Measurements from ENCODE around the gene KRT5.

Gene KRT5

DNA sequence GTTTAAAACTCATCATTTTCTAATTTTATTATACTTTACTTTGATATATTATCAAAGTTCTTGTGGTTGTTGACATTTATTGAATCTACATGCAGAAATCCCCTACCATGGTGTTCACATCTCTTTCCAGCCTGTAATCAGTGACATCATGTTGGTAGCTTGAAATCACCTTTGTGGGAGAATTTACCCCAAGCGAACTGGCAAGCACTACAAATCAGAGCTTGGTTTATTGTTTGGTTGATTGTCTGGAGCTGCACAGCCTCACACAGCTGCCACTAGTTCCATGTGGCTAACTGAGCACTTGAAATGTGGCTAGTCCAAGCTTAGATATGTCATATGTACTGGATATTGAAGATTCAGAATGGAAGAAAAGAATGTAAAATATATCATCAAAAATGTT is 15.4 kb upstream of the KRT5 start:
- no peak for DNase-seq

GRCh38 chr12:52534482-52534881 is 14.3 kb upstream of the KRT5 start:
- DNase-seq, result no peak

GRCh38 chr12:52533686-52534470 is 13.7 kb upstream of the KRT5 start:
- DNase-seq, result no peak

- no peak for DNase-seq
Observed at GRCh38 chr12:52532636-52533035, 12.4 kb upstream of the KRT5 start.

- no peak for DNase-seq
Observed at GRCh38 chr12:52531566-52532300, 11.5 kb upstream of the KRT5 start.

- no peak for DNase-seq
Observed at GRCh38 chr12:52530905-52531304, 10.7 kb upstream of the KRT5 start.

DNA sequence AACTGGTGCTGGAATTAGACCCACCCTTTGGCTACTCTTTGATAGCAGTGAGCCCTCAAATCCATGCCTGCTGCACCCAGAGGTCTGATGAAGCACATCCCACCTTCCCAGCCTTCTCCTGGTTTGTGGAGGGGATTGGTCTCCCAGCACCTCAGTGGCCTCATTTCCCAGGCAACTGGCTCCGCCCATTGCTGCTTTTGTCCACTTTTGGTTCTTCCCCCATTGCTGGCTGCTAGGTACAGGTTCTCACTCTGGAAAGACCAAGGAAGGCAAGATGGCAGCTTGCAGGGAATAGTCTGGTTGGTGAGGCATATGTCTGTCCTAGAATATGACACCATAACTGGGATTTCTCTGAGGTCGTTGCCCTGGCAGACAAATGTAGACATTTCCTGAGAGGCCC is 10.2 kb upstream of the KRT5 start:
- no peak for DNase-seq

DNA sequence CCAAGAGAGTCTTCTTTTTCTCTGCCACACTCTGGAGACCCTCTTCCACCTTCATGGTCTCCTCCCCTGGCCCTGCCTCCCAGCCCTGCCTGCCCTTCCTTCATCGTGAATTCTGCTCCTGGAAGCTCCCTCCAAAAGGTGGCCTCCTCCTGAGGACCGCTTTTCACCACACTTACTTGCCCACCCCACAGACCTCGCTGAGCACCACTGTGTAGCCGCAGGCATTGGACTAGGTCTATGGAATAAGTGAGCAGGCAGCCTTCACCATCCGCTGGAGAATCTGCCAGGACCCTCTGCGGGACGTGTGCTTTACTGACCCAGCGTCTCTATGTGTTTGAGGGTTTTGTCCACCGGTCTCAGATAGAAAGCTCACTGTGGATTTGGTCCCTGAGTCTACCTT is 9.7 kb upstream of the KRT5 start:
- no peak for DNase-seq

DNA sequence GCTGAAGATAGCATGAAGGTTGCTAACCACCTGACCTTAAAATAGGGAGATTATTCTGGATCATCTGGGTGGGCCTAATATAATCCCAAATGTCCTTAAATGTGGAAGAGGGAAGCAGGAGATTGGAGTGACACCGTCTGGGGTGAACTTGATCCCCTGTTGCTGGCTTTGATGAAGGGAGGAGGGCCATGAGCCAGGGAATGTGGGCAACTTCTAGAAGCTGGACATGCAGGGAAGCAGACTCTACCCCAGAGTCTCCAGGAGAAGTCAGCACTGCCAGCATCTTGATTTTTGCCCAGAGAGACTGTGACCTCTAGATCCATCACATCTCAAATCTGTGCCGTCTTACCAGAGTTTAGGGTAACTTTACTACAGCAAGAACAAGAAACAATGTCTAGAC is 9.2 kb upstream of the KRT5 start:
- no peak for DNase-seq

DNA sequence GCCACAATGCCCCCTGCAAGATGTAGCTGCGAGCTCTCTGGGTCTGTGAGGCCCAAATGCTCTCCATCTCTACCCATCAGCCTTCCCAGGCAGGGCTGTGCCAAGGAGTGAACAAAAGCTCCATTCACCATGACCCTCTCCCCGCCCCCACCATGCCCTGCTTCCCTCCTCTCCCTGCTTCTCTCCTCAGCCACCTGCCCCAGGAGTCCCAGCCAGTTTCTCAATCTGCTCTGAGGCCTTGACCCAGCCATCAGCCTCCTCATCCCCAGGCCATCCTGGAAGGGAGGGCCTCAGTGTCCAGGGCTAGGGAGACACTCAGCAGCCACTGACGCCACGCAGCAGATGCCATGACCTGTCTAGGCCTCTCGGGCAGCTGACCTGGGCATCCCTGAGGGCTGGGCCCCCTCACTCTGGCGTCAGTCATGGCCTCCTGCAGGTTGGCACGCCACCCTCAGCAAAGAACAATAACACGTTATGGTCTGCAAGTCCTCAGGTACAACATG is 8.5 kb upstream of the KRT5 start:
- DNase-seq, result no peak

DNA sequence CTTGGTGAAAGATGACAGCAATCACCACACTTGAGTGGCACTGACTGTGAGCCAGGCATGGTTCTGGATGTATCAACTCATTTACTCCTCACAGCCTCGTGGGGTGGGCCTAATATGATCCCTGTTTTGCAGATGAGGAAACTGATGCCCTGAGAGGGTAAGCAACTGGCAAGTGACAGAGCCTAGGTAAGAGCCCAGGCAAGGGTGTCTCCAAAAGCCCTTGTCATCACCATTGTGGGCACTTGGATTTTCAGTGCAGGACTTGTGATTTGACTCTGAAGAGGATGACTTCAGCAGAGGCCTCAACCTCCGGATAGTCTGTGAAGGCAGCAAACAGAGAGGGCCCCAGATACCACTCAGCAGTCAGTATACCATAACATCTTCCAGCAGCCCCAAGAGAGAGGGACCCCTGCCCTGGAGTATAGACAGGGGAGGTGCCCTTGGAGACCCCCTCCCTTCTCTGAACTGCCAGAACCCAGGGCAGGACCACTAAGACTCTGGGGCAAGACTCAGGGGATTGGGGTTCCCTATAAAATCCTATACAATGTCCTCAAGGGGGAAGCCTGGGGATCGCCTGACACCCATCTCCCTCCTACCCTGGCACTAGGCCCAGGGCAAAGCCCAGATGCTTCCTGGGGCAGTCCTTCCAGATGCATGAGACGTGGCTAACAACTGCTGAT is 7.1 kb upstream of the KRT5 start:
- DNase-seq, result no peak

- DNase-seq, result no peak
Observed at GRCh38 chr12:52526511-52526951, 6.3 kb upstream of the KRT5 start.

- DNase-seq, result no peak
Observed at GRCh38 chr12:52525661-52526499, 5.7 kb upstream of the KRT5 start.

DNA sequence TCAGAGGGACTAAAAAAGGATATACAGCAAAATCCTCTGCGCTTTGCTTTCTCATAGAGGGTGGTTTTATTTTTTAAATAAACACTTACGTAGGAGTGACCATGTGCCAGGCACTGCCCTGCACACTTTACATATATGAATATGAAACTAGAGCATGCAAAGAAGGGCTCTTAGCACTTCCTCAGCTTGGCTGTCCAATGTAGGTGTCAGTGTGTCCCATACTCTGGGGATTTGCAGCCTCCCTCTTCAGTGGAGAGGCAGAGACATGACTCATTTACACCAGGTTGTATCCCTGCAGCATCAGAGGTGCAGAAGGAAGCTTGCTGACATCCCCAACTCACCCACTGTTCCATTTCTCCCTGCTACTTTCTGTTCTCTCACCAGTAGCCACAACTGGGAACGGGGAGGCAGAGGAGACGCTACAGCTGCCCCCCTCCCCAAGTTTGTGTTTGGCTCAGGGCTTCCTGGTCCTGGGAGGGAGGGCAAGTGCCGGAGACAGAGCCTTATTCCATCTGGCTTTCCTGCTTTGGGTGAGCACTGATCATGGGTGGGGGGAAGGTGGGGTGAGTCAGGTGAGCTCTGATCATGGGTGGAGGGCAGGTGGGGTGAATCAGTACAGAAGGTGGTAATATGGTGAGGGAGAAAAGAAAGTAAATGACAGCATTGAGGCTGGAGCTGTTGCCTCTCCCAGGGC is 4.9 kb upstream of the KRT5 start:
- DNase-seq, result no peak

DNA sequence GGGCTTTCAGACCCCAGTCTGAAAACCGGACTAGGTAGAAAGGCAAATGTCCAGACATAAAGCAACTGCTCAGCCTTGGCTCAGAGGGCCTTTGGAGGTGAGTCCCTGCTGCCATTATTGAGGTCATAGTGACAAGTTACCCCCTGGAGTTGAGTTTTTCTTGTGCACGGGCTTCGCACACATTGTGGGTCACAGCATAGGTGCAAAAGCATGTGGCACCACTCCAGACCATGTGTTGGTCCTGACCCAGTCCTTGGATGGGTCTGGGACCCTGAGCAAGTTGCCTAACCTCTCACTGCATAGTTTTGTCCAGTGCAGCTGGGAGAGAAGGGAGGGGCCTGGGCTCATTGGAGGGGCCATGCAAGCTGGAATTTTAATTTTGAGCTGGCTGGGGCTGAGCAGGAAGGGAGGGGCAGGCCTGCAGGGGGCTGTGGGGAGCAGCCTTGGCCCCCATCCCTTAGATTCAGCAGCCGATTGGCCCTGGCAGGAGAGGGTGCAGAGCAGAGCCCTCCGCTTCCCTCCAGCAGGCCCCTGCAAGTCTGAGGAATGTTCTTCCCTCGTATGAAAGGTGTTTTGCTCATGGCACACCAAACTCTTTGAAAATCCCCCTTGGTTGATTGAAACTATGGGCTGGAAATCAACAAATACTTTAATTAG is 4.2 kb upstream of the KRT5 start:
- no peak for DNase-seq

DNA sequence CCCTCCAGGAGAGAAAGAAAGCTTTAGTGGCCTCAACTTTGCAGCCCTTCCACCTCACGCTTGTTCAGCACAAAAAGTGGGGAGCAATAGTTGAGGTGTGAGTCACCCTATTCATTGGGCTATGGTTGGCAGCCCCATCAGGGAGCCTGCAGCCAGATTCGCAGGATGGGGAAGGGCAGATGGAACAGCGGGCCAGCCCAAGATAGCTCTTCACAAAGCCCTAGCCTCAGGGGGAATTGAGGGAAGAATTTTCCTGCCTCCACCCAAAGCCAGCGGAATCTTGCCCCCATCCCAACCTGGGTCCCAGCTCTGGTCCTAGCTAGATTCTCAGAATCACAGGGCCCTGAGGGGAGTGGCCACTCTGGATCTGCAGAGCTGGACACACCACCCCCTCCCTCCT is 3.6 kb upstream of the KRT5 start:
- no peak for DNase-seq

DNA sequence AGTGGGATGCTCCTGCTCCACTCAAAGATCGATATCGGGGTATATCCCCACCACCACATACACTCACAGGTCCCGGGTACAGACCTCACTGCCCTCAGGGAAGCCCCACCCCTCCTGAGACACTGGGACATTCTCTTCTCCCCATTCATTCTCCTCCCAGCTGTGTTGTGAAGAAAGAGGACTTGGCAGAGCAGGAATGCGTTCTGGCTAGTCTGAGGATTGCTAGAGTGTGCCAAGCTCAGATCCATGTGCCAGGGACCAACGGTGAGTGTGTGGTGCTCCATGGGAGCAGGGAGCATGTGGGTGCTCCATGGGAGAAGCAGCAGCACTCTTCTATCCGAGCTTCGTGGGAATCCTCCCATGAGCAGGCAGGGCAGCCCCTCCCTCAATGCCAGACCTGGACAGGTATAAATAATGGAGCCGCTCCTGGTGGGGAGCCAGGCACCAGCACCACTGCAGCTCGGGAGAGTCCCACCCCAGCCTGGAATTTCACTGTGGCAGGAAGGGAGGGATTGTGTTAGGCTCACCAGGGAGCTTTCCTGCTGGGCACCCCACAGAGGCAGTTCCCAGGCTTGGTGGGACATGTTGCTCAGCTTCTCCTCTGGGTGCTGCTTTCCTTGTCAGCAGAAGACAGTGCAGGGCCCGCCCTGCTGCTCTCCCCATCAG is 2.3 kb upstream of the KRT5 start:
- no peak for DNase-seq

DNA sequence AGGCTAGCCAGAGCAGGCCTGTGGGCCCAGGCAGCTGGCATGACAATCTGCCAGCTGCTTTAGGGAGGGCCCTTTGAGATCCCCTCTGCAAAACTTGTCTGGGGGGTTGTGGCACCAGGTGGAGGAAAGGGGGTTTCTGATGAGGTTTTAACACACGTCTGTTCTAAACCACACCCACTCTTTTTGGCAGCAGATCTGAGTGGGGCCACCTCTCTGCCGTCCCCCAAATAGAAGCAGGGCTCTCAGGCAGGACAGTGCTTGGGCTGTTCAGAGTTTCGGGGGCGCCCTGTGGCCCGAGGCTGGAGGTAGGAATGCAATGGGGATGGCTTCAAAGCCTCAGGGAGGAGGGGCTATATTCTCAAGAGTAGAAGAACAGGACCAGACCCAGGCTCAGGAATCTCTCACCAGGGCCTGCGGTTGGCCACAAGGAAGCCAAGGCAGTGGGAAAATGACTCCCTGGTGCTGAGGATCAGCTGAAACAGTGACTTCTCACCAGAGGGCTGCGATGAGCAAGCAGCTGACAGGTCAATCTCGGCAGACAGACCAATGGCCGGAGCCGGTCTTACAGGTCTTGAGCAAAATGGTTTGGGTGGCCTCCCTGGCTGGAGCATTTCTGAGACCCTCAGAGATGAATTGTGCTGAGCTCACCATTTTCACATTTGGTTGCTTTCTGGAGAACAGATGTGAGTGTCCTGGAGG is 1.5 kb upstream of the KRT5 start:
- no peak for DNase-seq

DNA sequence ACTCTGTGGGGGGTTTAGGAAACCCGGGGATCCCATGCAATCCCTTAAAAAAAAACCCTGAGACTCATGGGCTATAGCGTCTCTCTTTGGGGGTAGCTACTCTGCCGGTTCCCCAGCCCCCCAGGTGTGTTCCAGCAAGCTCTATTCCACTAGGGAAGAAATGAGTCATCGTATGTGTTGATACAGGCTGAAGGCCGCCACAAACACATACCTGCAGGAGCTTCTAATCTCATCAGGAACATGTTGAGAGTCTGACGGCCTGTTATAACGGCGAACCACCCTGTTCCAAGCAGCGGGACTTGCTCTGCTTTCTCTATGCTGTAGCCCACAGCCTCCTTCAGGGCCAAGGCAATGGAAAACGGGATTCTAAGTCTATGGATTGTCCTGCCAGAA is 977 bp upstream of the KRT5 start:
- no peak for DNase-seq

DNA sequence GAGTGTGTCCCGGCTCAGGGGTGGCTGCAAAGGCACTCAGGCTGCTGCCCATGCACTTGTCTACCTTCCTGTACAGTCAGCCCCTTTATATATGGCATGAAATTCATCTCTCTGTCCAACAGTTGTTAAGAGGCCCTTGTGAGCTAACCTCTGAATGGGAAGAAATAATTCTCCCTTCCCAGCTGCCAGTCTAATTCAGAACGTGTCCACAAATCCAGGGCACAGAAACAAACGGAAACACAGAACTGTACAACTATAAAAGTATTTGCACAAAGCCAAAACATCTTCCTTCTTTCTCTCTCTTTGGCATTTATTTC is 849 bp downstream of the KRT5 start:
- no peak for DNase-seq
